ENCODE data around the gene CHD6. TPM values are rescaled to one million over a fixed set of nuclear protein-coding genes. Genes with fewer than 3 reads are reported as not detected.

The CHD6 gene
- total and polyA plus RNA-seq, 2 experiments from 2014 or later, result 41.0 to 158 TPM

DNA sequence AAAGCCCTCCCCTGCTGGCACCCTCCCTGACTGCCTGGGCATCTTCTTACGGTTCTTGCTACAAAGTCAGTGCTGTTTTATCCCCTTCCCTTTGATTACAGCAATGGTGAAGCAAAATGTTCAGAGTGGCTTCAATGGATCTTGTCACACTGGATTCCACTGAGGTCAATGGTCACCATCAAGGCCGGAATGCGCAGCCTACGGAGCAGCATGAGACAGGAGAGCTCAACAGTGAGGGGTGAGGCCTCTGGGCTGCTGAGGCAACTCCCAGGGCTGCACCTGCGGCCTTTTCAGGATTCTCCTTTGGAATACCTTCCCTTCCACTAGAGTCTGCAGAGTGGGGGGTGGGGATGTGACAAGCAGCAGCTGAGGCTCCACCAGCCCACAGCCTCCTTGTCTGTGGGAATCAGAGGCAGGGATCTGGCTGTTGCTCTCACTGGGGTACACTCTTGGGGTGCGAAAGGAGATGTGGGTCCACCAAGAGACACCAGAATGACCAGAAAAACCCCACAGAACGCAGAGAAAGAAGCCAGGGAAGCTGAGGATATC is 211.2 kb downstream of the CHD6 start (continued):
- TF ChIP-seq STAT1 (IDR thresholded peaks at IDR 0.05; ENCODE audit: unreplicated experiment), result no peak
- no peak for TF ChIP-seq ZNF114 (CRISPR knock-in tag; IDR thresholded peaks at IDR 0.05)
- TF ChIP-seq ZNF331 (CRISPR knock-in tag; IDR thresholded peaks at IDR 0.05; ENCODE audit: low read depth), result no peak
- no peak for TF ChIP-seq JUNB (IDR thresholded peaks at IDR 0.05; ENCODE audit: unreplicated experiment)
- no peak for TF ChIP-seq EZH2phosphoT487 (IDR thresholded peaks at IDR 0.05; ENCODE audit: unreplicated experiment)
- no peak for TF ChIP-seq CREB1 (CRISPR knock-in tag; IDR thresholded peaks at IDR 0.05; ENCODE audit: low read depth)
- no peak for TF ChIP-seq NANOG (IDR thresholded peaks at IDR 0.05; ENCODE audit: borderline replicate concordance)
- TF ChIP-seq, protein P1, sequence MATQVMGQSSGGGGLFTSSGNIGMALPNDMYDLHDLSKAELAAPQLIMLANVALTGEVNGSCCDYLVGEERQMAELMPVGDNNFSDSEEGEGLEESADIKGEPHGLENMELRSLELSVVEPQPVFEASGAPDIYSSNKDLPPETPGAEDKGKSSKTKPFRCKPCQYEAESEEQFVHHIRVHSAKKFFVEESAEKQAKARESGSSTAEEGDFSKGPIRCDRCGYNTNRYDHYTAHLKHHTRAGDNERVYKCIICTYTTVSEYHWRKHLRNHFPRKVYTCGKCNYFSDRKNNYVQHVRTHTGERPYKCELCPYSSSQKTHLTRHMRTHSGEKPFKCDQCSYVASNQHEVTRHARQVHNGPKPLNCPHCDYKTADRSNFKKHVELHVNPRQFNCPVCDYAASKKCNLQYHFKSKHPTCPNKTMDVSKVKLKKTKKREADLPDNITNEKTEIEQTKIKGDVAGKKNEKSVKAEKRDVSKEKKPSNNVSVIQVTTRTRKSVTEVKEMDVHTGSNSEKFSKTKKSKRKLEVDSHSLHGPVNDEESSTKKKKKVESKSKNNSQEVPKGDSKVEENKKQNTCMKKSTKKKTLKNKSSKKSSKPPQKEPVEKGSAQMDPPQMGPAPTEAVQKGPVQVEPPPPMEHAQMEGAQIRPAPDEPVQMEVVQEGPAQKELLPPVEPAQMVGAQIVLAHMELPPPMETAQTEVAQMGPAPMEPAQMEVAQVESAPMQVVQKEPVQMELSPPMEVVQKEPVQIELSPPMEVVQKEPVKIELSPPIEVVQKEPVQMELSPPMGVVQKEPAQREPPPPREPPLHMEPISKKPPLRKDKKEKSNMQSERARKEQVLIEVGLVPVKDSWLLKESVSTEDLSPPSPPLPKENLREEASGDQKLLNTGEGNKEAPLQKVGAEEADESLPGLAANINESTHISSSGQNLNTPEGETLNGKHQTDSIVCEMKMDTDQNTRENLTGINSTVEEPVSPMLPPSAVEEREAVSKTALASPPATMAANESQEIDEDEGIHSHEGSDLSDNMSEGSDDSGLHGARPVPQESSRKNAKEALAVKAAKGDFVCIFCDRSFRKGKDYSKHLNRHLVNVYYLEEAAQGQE (IDR thresholded peaks at IDR 0.05; ENCODE audit: unreplicated experiment), result no peak
- TF ChIP-seq, protein P2, sequence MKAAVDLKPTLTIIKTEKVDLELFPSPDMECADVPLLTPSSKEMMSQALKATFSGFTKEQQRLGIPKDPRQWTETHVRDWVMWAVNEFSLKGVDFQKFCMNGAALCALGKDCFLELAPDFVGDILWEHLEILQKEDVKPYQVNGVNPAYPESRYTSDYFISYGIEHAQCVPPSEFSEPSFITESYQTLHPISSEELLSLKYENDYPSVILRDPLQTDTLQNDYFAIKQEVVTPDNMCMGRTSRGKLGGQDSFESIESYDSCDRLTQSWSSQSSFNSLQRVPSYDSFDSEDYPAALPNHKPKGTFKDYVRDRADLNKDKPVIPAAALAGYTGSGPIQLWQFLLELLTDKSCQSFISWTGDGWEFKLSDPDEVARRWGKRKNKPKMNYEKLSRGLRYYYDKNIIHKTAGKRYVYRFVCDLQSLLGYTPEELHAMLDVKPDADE (IDR thresholded peaks at IDR 0.05), result no peak
- TF ChIP-seq, protein P3, sequence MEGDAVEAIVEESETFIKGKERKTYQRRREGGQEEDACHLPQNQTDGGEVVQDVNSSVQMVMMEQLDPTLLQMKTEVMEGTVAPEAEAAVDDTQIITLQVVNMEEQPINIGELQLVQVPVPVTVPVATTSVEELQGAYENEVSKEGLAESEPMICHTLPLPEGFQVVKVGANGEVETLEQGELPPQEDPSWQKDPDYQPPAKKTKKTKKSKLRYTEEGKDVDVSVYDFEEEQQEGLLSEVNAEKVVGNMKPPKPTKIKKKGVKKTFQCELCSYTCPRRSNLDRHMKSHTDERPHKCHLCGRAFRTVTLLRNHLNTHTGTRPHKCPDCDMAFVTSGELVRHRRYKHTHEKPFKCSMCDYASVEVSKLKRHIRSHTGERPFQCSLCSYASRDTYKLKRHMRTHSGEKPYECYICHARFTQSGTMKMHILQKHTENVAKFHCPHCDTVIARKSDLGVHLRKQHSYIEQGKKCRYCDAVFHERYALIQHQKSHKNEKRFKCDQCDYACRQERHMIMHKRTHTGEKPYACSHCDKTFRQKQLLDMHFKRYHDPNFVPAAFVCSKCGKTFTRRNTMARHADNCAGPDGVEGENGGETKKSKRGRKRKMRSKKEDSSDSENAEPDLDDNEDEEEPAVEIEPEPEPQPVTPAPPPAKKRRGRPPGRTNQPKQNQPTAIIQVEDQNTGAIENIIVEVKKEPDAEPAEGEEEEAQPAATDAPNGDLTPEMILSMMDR (conservative IDR thresholded peaks at IDR 0.05; ENCODE audit: low read depth in 2 of 2), result no peak
- TF ChIP-seq POLR2AphosphoS5 (IDR thresholded peaks at IDR 0.05; ENCODE audit: low read depth), result no peak

DNA sequence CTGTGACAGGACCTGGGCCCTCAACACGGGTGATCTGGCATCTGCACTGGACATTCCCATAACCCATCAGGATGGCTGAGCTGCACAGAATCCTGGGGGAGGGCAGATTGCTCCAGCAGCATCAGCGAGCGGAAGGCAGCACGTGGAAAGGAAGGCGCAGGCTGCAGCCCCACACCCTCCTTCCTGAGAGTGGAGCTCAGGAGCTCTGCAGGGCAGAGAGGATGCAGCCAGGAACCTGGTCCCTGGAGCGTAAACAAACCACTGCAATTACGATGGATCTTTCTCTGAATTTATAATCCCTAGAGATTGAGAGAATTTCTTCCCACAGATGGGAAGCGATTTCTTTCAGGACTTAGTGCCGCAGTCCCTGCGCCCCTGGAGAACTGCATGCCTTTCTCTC is 211.8 kb downstream of the CHD6 start:
- Histone ChIP-seq H2AFZ (no peak overlapping the region), H3K27ac (ENCODE audit: low read depth) (no peak overlapping the region), H3K9me2 (ENCODE audit: insufficient read depth) (no peaks in the 10 kb centered on the region), H3K4me3 (no peak overlapping the region), H3K4me2 (no peak overlapping the region), H4K20me1 (replicated peaks; ENCODE audit: insufficient read depth) (peaks cover 6% of the 10 kb centered on the region; the same call in 1 of the 2 replicates), H3K4me1 (ENCODE audit: insufficient read depth) (no peaks in the 10 kb centered on the region), H3F3A (replicated peaks; ENCODE audit: low read depth) (no peaks in the 10 kb centered on the region), H3K36me3 (ENCODE audit: insufficient read depth) (peaks cover 20% of the 10 kb centered on the region), H3K79me2 (replicated peaks; ENCODE audit: insufficient read depth) (no peaks in the 10 kb centered on the region), H3K27me3 (ENCODE audit: insufficient read depth) (no peaks in the 10 kb centered on the region)
- Mint-ChIP-seq H3K36me3 (ENCODE audit: low read depth) (peaks cover 46% of the 10 kb centered on the region), H3K27me3 (ENCODE audit: insufficient read depth, low read depth, poor library complexity) (no peaks in the 10 kb centered on the region), H3K4me1 (peaks cover 7% of the 10 kb centered on the region; the same call in 2 of the 3 replicates), H3K4me3 (no peak overlapping the region), H3K9me3 (no peaks in the 10 kb centered on the region), H3K27ac (no peak overlapping the region)
- DNase-seq (ENCODE audit: low spot score), result no peak
- ATAC-seq, result no peak
- TF ChIP-seq, protein P1 (IDR thresholded peaks at IDR 0.05; ENCODE audit: unreplicated experiment), result no peak
- TF ChIP-seq STAT1 (IDR thresholded peaks at IDR 0.05; ENCODE audit: unreplicated experiment) (no peak), CREB1 (CRISPR knock-in tag; IDR thresholded peaks at IDR 0.05; ENCODE audit: low read depth) (no peak), EZH2phosphoT487 (IDR thresholded peaks at IDR 0.05; ENCODE audit: unreplicated experiment) (no peak), EZH2 (IDR thresholded peaks at IDR 0.05; ENCODE audit: low read depth, unreplicated experiment) (no peak), JUNB (IDR thresholded peaks at IDR 0.05; ENCODE audit: unreplicated experiment) (no peak), POLR2AphosphoS5 (IDR thresholded peaks at IDR 0.05; ENCODE audit: low read depth) (no peak), NANOG (IDR thresholded peaks at IDR 0.05; ENCODE audit: borderline replicate concordance) (no peak), ZNF114 (CRISPR knock-in tag; IDR thresholded peaks at IDR 0.05) (no peak), ZNF331 (CRISPR knock-in tag; IDR thresholded peaks at IDR 0.05; ENCODE audit: low read depth) (no peak)
- TF ChIP-seq, protein P2 (IDR thresholded peaks at IDR 0.05), result no peak
